ENCODE results near the gene PIK3R4. TPM values are rescaled to one million over a fixed set of nuclear protein-coding genes. Genes with fewer than 3 reads are reported as not detected.

The PIK3R4 gene
- polyA plus RNA-seq, 1 donor (not counting 4 experiments of a cell fraction or from before 2014, with no cell fraction given): 49.2 TPM

DNA sequence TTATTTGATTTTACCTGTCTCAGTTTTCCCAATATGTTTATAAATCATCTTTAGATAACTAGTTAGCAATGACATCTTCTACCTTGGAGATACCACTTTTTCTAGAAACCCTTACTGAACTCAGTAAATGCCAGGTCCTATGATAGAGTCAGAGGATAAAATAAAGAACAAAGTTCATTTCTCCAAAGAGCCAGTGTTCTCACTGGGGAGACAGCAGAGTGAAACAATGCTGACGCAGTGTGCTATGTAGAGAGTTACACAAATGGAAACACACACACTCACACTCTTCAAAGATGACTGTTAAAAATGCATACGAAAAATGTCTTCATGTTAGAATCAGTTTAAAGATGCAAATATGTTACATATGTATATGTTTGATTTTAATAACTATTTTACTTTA is 111.3 kb downstream of the PIK3R4 start:
- Histone ChIP-seq H3K4me1 (ENCODE audit: control insufficient read depth, extremely low read depth, insufficient read depth, low read length) (no peaks in the 10 kb centered on the region), H3K4me2 (ENCODE audit: control insufficient read depth, extremely low read depth, insufficient read depth, low read depth, low read length) (no peak overlapping the region), H3K4me3 (ENCODE audit: control insufficient read depth in 2 of 3, extremely low read depth in 1 of 3, insufficient read depth in 2 of 3, low read depth in 1 of 3, low read length in 3 of 3) (no peak overlapping the region), H3K79me2 (ENCODE audit: control insufficient read depth, insufficient read depth, low read length) (no peaks in the 10 kb centered on the region), H3K9me3 (ENCODE audit: control insufficient read depth, low read depth, low read length) (no peaks in the 10 kb centered on the region), H3K9ac (ENCODE audit: control insufficient read depth, extremely low read depth, insufficient read depth, low read length) (no peak overlapping the region), H2AFZ (ENCODE audit: control insufficient read depth, low read length) (no peak overlapping the region), H3K36me3 (ENCODE audit: control insufficient read depth in 2 of 2, extremely low read depth in 1 of 2, insufficient read depth in 2 of 2, low read length in 2 of 2) (no peaks in the 10 kb centered on the region), H3K9me1 (ENCODE audit: control insufficient read depth, extremely low read depth, insufficient read depth, low read length) (no peaks in the 10 kb centered on the region), H3K27me3 (ENCODE audit: control insufficient read depth, extremely low read depth, insufficient read depth, low read length) (peaks cover 7% of the 10 kb centered on the region), H3K27ac (ENCODE audit: control insufficient read depth, insufficient read depth, low read length) (no peak overlapping the region), H4K20me1 (ENCODE audit: control insufficient read depth, extremely low read depth, insufficient read depth, low read length) (no peaks in the 10 kb centered on the region)
- no peak for TF ChIP-seq EZH2 (IDR thresholded peaks at IDR 0.05; ENCODE audit: low read length)
- TF ChIP-seq, protein P1, sequence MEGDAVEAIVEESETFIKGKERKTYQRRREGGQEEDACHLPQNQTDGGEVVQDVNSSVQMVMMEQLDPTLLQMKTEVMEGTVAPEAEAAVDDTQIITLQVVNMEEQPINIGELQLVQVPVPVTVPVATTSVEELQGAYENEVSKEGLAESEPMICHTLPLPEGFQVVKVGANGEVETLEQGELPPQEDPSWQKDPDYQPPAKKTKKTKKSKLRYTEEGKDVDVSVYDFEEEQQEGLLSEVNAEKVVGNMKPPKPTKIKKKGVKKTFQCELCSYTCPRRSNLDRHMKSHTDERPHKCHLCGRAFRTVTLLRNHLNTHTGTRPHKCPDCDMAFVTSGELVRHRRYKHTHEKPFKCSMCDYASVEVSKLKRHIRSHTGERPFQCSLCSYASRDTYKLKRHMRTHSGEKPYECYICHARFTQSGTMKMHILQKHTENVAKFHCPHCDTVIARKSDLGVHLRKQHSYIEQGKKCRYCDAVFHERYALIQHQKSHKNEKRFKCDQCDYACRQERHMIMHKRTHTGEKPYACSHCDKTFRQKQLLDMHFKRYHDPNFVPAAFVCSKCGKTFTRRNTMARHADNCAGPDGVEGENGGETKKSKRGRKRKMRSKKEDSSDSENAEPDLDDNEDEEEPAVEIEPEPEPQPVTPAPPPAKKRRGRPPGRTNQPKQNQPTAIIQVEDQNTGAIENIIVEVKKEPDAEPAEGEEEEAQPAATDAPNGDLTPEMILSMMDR (optimal IDR thresholded peaks at IDR 0.05 in 1 of 3, IDR thresholded peaks at IDR 0.05 in 1 of 3, conservative IDR thresholded peaks at IDR 0.05 in 1 of 3; ENCODE audit: extremely low read depth in 1 of 3, insufficient read depth in 2 of 3, low read length in 3 of 3): no peak
- no peak for DNase-seq (ENCODE audit: low read depth, low spot score)
- no peak for FAIRE-seq
- dilution Hi-C loops (cut with MboI; ENCODE audit: extremely low pct_ligation_motif_present, low sequenced_read_pairs): no loop called here

Other genes with a start within 250 kb of the PIK3R4 start
- not detected in 3 replicates for gene COL6A6, start 229.7 kb downstream of the PIK3R4 start, polyA plus RNA-seq
- 91.3 to 141 TPM (median 112 TPM) in 3 replicates for gene ATP2C1, start 147.3 kb upstream of the PIK3R4 start, polyA plus RNA-seq